GM12891 (cell line): ENCODE data around the gene FSTL4.

Experiments
- POLR2A ChIP-seq: IDR thresholded peaks from 2 replicates; pipeline ENCODE4 v1.6.1; 2011; ENCODE audit warnings: low read depth, low read length, control low read depth
- POLR2AphosphoS5 ChIP-seq: IDR thresholded peaks from 2 replicates; pipeline ENCODE4 v1.6.1; 2011; ENCODE audit warnings: low read depth, low read length, control low read depth

- TF ChIP-seq POLR2A, result no peak
- no peak for TF ChIP-seq POLR2AphosphoS5
Measured at GRCh38 chr5:133368916-133369783, 243.2 kb downstream of the FSTL4 start.
